HepG2 (cell line): ENCODE results near the gene CDT1. TPM values are rescaled to one million over a fixed set of nuclear protein-coding genes. Genes with fewer than 3 reads are reported as not detected.

ENCODE experiments used
- MTA1 ChIP-seq: sonication (generic); formaldehyde crosslinking; IDR thresholded peaks from 2 replicates; pipeline ENCODE4 v1.4.0; 2020; ENCODE audit warnings: missing genetic modification reagents, mild to moderate bottlenecking, borderline replicate concordance
- MYC ChIP-seq: sonication (generic); formaldehyde crosslinking; IDR thresholded peaks from 2 replicates; pipeline ENCODE4 v1.9.0; 2021; ENCODE audit warnings: missing genetic modification reagents, borderline replicate concordance
- NFYB ChIP-seq: sonication (generic); formaldehyde crosslinking; IDR thresholded peaks from 2 replicates; pipeline ENCODE4 v1.4.0; 2020; ENCODE audit warnings: missing genetic modification reagents
- PHF20 ChIP-seq: sonication (generic); formaldehyde crosslinking; IDR thresholded peaks from 2 replicates; pipeline ENCODE4 v1.5.0; 2020; ENCODE audit warnings: mild to moderate bottlenecking, missing genetic modification reagents
- XBP1 ChIP-seq: sonication (generic); formaldehyde crosslinking; IDR thresholded peaks from 2 replicates; pipeline ENCODE4 v1.5.0; 2020; ENCODE audit warnings: missing genetic modification reagents
- ZFX ChIP-seq: sonication (generic); formaldehyde crosslinking; IDR thresholded peaks from 2 replicates; pipeline ENCODE4 v1.4.0; 2020; ENCODE audit warnings: mild to moderate bottlenecking, low read depth, missing genetic modification reagents, moderate library complexity
- ZNF20 ChIP-seq: sonication (generic); formaldehyde crosslinking; IDR thresholded peaks from 2 replicates; pipeline ENCODE4 v1.4.0; 2020; ENCODE audit warnings: mild to moderate bottlenecking, moderate library complexity, missing genetic modification reagents
- ZNF451 ChIP-seq: sonication (generic); formaldehyde crosslinking; IDR thresholded peaks from 2 replicates; pipeline ENCODE4 v1.5.0; 2020; ENCODE audit warnings: mild to moderate bottlenecking, missing genetic modification reagents
- ZNF558 ChIP-seq: sonication (generic); formaldehyde crosslinking; IDR thresholded peaks from 2 replicates; pipeline ENCODE4 v1.9.0; 2022; ENCODE audit warnings: mild to moderate bottlenecking, missing genetic modification reagents, borderline replicate concordance
- ZNF577 ChIP-seq: sonication (generic); formaldehyde crosslinking; IDR thresholded peaks from 2 replicates; pipeline ENCODE4 v1.4.0; 2020; ENCODE audit warnings: mild to moderate bottlenecking, low read depth, missing genetic modification reagents, borderline replicate concordance
- ZNF598 ChIP-seq: sonication (generic); formaldehyde crosslinking; IDR thresholded peaks from 2 replicates; pipeline ENCODE4 v1.5.1; 2020; ENCODE audit warnings: mild to moderate bottlenecking, missing genetic modification reagents, borderline replicate concordance
- polyA plus RNA-seq, 8 experiments: library from polyadenylated mRNA; depleted of rRNA in 3 of 8; stranded (reverse) in 7 of 8; unstranded in 1 of 8; fragments of >200 nt; fragmentation: Illumina TruSeq in 4 of 8; extraction: Trizol in 4 of 8; gene quantifications; 2 replicates each; pipeline versions ENCODE4 v1.2.1 to v1.2.3, GENCODE V29; 2011 to 2016; ENCODE audit warnings: low read depth in 4 of 8, missing spikeins in 1 of 8, mixed read lengths in 1 of 8; ENCODE audit not compliant: insufficient read depth in 1 of 8
- total RNA-seq, 5 experiments: library from RNA; depleted of rRNA; stranded (reverse); fragments of >200 nt; fragmentation: Illumina TruSeq; extraction: Trizol; gene quantifications; 2 replicates each; pipeline ENCODE4 v1.2.3, GENCODE V29; 2016; ENCODE audit warnings: low read depth in 1 of 5
- TF ChIP-seq, protein P1 (sequence below): IDR thresholded peaks from 2 replicates; pipeline ENCODE4 v1.6.1; 2018; ENCODE audit warnings: missing genetic modification reagents
- TF ChIP-seq, protein P2 (sequence below): sonication (generic); formaldehyde crosslinking; IDR thresholded peaks from 2 replicates; pipeline ENCODE4 v1.4.0; 2020; ENCODE audit warnings: missing genetic modification reagents
- TF ChIP-seq, protein P3 (sequence below): sonication (generic); formaldehyde crosslinking; IDR thresholded peaks from 2 replicates; pipeline ENCODE4 v1.4.0; 2020; ENCODE audit warnings: missing genetic modification reagents, borderline replicate concordance
- TF ChIP-seq, protein P4 (sequence below): IDR thresholded peaks from 2 replicates; pipeline ENCODE4 v1.6.1; 2016; ENCODE audit warnings: low read depth, control low read depth
- TF ChIP-seq, protein P5 (sequence below), 2 experiments: IDR thresholded peaks; 2 replicates each; pipeline ENCODE4 v1.6.1; 2011 to 2012; ENCODE audit warnings: low read length in 2 of 2, borderline replicate concordance in 1 of 2, low read depth in 1 of 2, mild to moderate bottlenecking in 1 of 2, moderate library complexity in 1 of 2

The CDT1 gene
- total and polyA plus RNA-seq, 2 of the 13 experiments (the other 11 are each of a cell fraction or from before 2014, with no cell fraction given), result 23.1 to 23.8 TPM

DNA sequence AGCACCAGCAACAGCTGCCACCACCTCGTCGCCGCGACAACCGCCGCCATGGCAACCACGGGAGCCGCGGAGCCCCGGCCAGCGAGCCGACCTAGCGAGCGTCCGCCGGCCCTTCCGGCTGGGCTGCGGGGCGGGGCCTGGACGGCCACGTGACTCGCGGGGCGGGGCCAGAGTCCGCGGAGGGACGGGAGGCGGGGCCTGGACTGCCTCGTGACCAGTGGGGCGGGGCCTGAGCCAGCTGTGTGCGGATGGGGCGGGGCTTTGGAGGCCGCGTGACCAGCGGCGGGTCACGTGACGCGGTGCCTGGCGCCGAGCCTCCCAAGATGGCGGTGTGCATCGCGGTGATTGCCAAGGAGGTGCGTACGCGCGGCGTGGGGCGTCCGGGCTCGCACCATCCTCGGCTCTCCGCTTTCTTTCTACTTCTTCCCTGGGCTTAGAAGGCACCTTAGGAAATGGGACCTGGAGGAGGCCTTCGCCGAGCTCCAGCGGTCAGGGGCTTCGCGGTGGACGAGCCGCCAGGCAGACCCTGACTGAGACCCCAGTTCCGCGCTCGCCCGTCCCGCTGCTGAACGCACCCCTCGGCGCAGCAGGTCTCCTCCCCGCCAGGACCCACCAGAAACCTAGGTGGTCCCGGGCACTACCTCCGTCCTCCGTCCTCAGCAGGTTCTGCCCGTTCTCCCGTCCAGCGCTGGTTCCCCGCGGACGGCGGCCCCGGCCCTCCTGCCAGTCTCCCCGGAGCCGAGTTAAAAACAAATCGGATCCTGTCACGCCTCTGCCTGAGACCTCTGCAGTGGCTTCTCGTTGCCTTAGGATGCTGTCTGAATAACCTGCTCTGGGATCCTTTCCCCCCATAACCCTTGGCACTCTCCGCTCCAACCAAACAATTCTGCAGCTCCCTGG, 53.5 kb downstream of the CDT1 start, which contains the start of the genes GALNS and TRAPPC2L (continued):
- TF ChIP-seq XBP1 (CRISPR knock-in tag) (no peak), MYC (peak; percentile 85), ZNF451 (peak; percentile 19), ZNF577 (CRISPR knock-in tag) (no peak), ZNF20 (no peak), NFYB (CRISPR knock-in tag) (no peak), ZNF598 (CRISPR knock-in tag) (no peak), ZNF558 (CRISPR knock-in tag) (no peak; the same call in 1 of the 2 replicates), ZFX (peak; percentile 78; the same call in 1 of the 2 replicates), MTA1 (peak; percentile 71; the same call in 1 of the 2 replicates), PHF20 (peak; percentile 93)
- TF ChIP-seq, protein P1, sequence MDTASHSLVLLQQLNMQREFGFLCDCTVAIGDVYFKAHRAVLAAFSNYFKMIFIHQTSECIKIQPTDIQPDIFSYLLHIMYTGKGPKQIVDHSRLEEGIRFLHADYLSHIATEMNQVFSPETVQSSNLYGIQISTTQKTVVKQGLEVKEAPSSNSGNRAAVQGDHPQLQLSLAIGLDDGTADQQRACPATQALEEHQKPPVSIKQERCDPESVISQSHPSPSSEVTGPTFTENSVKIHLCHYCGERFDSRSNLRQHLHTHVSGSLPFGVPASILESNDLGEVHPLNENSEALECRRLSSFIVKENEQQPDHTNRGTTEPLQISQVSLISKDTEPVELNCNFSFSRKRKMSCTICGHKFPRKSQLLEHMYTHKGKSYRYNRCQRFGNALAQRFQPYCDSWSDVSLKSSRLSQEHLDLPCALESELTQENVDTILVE (CRISPR knock-in tag), result no peak
- TF ChIP-seq, protein P2, sequence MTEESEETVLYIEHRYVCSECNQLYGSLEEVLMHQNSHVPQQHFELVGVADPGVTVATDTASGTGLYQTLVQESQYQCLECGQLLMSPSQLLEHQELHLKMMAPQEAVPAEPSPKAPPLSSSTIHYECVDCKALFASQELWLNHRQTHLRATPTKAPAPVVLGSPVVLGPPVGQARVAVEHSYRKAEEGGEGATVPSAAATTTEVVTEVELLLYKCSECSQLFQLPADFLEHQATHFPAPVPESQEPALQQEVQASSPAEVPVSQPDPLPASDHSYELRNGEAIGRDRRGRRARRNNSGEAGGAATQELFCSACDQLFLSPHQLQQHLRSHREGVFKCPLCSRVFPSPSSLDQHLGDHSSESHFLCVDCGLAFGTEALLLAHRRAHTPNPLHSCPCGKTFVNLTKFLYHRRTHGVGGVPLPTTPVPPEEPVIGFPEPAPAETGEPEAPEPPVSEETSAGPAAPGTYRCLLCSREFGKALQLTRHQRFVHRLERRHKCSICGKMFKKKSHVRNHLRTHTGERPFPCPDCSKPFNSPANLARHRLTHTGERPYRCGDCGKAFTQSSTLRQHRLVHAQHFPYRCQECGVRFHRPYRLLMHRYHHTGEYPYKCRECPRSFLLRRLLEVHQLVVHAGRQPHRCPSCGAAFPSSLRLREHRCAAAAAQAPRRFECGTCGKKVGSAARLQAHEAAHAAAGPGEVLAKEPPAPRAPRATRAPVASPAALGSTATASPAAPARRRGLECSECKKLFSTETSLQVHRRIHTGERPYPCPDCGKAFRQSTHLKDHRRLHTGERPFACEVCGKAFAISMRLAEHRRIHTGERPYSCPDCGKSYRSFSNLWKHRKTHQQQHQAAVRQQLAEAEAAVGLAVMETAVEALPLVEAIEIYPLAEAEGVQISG (CRISPR knock-in tag), result peak; percentile 68; the same call in 1 of the 2 replicates
- TF ChIP-seq, protein P3, sequence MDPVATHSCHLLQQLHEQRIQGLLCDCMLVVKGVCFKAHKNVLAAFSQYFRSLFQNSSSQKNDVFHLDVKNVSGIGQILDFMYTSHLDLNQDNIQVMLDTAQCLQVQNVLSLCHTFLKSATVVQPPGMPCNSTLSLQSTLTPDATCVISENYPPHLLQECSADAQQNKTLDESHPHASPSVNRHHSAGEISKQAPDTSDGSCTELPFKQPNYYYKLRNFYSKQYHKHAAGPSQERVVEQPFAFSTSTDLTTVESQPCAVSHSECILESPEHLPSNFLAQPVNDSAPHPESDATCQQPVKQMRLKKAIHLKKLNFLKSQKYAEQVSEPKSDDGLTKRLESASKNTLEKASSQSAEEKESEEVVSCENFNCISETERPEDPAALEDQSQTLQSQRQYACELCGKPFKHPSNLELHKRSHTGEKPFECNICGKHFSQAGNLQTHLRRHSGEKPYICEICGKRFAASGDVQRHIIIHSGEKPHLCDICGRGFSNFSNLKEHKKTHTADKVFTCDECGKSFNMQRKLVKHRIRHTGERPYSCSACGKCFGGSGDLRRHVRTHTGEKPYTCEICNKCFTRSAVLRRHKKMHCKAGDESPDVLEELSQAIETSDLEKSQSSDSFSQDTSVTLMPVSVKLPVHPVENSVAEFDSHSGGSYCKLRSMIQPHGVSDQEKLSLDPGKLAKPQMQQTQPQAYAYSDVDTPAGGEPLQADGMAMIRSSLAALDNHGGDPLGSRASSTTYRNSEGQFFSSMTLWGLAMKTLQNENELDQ, result no peak
- TF ChIP-seq, protein P4, sequence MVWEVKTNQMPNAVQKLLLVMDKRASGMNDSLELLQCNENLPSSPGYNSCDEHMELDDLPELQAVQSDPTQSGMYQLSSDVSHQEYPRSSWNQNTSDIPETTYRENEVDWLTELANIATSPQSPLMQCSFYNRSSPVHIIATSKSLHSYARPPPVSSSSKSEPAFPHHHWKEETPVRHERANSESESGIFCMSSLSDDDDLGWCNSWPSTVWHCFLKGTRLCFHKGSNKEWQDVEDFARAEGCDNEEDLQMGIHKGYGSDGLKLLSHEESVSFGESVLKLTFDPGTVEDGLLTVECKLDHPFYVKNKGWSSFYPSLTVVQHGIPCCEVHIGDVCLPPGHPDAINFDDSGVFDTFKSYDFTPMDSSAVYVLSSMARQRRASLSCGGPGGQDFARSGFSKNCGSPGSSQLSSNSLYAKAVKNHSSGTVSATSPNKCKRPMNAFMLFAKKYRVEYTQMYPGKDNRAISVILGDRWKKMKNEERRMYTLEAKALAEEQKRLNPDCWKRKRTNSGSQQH (CRISPR knock-in tag), result peak; percentile 86; the same call in 1 of the 2 replicates
- TF ChIP-seq, protein P5, sequence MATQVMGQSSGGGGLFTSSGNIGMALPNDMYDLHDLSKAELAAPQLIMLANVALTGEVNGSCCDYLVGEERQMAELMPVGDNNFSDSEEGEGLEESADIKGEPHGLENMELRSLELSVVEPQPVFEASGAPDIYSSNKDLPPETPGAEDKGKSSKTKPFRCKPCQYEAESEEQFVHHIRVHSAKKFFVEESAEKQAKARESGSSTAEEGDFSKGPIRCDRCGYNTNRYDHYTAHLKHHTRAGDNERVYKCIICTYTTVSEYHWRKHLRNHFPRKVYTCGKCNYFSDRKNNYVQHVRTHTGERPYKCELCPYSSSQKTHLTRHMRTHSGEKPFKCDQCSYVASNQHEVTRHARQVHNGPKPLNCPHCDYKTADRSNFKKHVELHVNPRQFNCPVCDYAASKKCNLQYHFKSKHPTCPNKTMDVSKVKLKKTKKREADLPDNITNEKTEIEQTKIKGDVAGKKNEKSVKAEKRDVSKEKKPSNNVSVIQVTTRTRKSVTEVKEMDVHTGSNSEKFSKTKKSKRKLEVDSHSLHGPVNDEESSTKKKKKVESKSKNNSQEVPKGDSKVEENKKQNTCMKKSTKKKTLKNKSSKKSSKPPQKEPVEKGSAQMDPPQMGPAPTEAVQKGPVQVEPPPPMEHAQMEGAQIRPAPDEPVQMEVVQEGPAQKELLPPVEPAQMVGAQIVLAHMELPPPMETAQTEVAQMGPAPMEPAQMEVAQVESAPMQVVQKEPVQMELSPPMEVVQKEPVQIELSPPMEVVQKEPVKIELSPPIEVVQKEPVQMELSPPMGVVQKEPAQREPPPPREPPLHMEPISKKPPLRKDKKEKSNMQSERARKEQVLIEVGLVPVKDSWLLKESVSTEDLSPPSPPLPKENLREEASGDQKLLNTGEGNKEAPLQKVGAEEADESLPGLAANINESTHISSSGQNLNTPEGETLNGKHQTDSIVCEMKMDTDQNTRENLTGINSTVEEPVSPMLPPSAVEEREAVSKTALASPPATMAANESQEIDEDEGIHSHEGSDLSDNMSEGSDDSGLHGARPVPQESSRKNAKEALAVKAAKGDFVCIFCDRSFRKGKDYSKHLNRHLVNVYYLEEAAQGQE (IDR thresholded peaks at IDR 0.05; ENCODE audit: borderline replicate concordance in 1 of 2, low read depth in 1 of 2, low read length in 2 of 2), result no peak
